Right atrium auricular region (tissue), 2 donors: ENCODE results near the gene FRMD4A. TPM values are rescaled to one million over a fixed set of nuclear protein-coding genes. Genes with fewer than 3 reads are reported as not detected.

ENCODE experiments used
- DNase-seq: peaks from one replicate; pipeline ENCODE4 v3.0.0-alpha.2; 2019; ENCODE audit warnings: low spot score
- H3K27ac ChIP-seq, 2 donors: fragments of 200-600 bp; sonication (generic); 1 replicate in 1 of 2; 2 replicates in 1 of 2; pipeline ENCODE4 v1.5.1; 2016 to 2019
- H3K27me3 ChIP-seq, 2 donors: fragments of 200-600 bp; sonication (generic); one replicate each; pipeline versions ENCODE4 v1.5.1 to v1.6.0; 2017 to 2019
- H3K36me3 ChIP-seq: fragments of 200-600 bp; sonication (generic); one replicate; pipeline ENCODE4 v1.5.1; 2016
- H3K4me1 ChIP-seq, 2 donors: fragments of 200-600 bp; sonication (generic); one replicate each; pipeline versions ENCODE4 v1.5.1 to v1.6.0; 2017 to 2019
- H3K4me3 ChIP-seq, 2 donors: fragments of 200-600 bp; sonication (generic); 1 replicate in 1 of 2; 2 replicates in 1 of 2; pipeline ENCODE4 v1.5.1; 2017 to 2019; ENCODE audit warnings: mild to moderate bottlenecking in 1 of 2, moderate library complexity in 1 of 2
- H3K9me3 ChIP-seq, 2 donors: fragments of 200-600 bp; sonication (generic); one replicate each; pipeline ENCODE4 v1.5.1; 2019
- CTCF ChIP-seq, 2 donors: fragments of 200-600 bp; sonication (generic); IDR thresholded peaks; one replicate each; pipeline ENCODE4 v1.5.1; 2019; ENCODE audit warnings: antibody characterized with exemption in 2 of 2
- total RNA-seq, 2 donors: library from RNA; depleted of rRNA; stranded (reverse); fragments of >200 nt; gene quantifications; one replicate each; pipeline ENCODE4 v1.1.0, GENCODE V29; 2016

Gene FRMD4A
- total RNA-seq, 2 donors from 2014 or later: 15.9 to 22.9 TPM

DNA sequence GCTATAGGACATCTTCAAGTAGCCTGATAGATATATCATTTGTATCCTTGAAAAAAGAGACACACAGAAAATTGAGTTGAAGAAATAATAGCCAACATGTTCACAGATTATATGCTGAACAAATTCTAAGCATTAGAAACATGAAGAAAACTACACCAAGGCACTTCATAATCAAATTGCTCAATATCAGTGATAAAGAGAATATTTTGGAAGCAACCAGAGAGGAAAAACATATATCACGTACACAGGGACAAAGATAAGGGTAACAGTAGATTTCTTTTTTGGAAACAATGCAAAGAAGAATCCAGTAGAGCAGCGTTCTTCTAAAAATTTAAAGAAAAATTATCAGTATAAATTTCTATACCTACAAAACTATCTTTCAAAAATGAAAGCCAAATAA is 6.0 kb upstream of the FRMD4A start:
- no peak for TF ChIP-seq CTCF (IDR thresholded peaks at IDR 0.05)
- no peak for DNase-seq
- Histone ChIP-seq H3K27me3 (no peaks in the 10 kb centered on the region), H3K4me3 (no peak overlapping the region), H3K36me3 (no peaks in the 10 kb centered on the region), H3K9me3 (no peaks in the 10 kb centered on the region), H3K4me1 (no peaks in the 10 kb centered on the region), H3K27ac (no peak overlapping the region)

GRCh38 chr10:14334771-14335170 is 4.0 kb upstream of the FRMD4A start:
- Histone ChIP-seq H3K9me3 (no peaks in the 10 kb centered on the region), H3K36me3 (no peaks in the 10 kb centered on the region), H3K4me1 (no peaks in the 10 kb centered on the region), H3K27ac (no peak overlapping the region), H3K4me3 (no peak overlapping the region), H3K27me3 (no peaks in the 10 kb centered on the region)
- no peak for DNase-seq
- TF ChIP-seq CTCF (IDR thresholded peaks at IDR 0.05): no peak

GRCh38 chr10:14333606-14334005 is 2.9 kb upstream of the FRMD4A start:
- no peaks in the 10 kb centered on the region for H3K27me3 ChIP-seq
- H3K4me1 ChIP-seq: no peaks in the 10 kb centered on the region

GRCh38 chr10:14332903-14333302 is 2.2 kb upstream of the FRMD4A start:
- Histone ChIP-seq H3K27me3 (no peaks in the 10 kb centered on the region), H3K4me3 (no peak overlapping the region), H3K4me1 (no peaks in the 10 kb centered on the region), H3K27ac (no peak overlapping the region), H3K9me3 (no peaks in the 10 kb centered on the region), H3K36me3 (no peaks in the 10 kb centered on the region)
- DNase-seq: no peak
- TF ChIP-seq CTCF (IDR thresholded peaks at IDR 0.05): no peak

More at GRCh38 chr10:14333606-14334005, 2.9 kb upstream of the FRMD4A start:
- TF ChIP-seq CTCF (IDR thresholded peaks at IDR 0.05): no peak
- Histone ChIP-seq H3K9me3 (no peaks in the 10 kb centered on the region), H3K4me3 (no peak overlapping the region), H3K27ac (no peak overlapping the region), H3K36me3 (no peaks in the 10 kb centered on the region)
- DNase-seq: no peak

- no peak for DNase-seq
- no peak overlapping the region for H3K4me3 ChIP-seq
- no peaks in the 10 kb centered on the region for H3K36me3 ChIP-seq
- no peak overlapping the region for H3K27ac ChIP-seq
- H3K9me3 ChIP-seq: no peaks in the 10 kb centered on the region
- no peaks in the 10 kb centered on the region for H3K4me1 ChIP-seq
- H3K27me3 ChIP-seq: no peaks in the 10 kb centered on the region
- TF ChIP-seq CTCF (IDR thresholded peaks at IDR 0.05): no peak
These were observed 964 bp downstream of the FRMD4A start for GRCh38 chr10:14329746-14330173.

DNA sequence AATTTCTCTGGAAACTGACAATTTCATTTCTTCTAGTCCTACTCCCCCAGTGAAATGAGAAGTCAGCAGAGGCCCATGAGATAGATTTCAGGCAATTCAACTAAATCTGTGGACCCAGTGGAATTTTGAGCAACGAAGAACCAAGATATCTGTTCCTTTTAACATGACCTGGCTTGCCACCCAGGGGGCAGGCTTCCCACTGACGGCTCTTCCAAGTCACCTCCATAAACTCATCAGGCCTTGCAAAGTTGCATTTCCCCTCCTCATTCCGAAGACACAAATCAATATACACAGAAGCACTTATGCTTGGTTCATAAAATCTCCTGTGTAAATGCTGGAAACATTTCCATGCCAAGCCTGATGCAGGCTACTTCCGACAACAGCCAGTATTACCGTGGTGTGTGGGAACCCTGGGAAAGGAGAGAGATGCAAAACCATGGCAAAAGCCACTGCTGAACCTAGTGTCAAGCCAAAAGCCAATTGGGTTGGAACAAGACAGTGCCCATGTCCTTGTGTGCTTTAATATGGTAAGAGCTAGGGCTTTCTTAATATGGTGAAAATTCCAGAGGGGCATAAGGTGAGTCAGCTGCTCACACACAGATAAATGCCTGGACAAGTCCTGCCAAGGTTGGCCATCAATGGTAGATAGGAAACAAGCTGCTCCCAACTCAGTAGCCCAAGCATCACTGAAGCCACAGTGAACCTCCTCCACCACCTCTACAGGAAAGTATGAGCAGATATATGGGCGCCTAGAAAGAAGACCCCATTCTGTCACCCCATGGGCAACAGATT is 1.6 kb downstream of the FRMD4A start:
- no peaks in the 10 kb centered on the region for H3K27me3 ChIP-seq
- no peak for DNase-seq
- no peak overlapping the region for H3K4me3 ChIP-seq

More for the DNA sequence above, 1.6 kb downstream of the FRMD4A start:
- H3K27ac ChIP-seq: no peak overlapping the region
- no peaks in the 10 kb centered on the region for H3K36me3 ChIP-seq
- H3K4me1 ChIP-seq: no peaks in the 10 kb centered on the region
- no peak for TF ChIP-seq CTCF (IDR thresholded peaks at IDR 0.05)
- H3K9me3 ChIP-seq: no peaks in the 10 kb centered on the region
